SK-N-SH treated with all-trans-retinoic acid at 6 μM for 48 hours (cell line): ENCODE measurements around the gene AASS.

Source experiments
- ARNTL ChIP-seq: fragments of 450-650 bp; formaldehyde crosslinking; IDR thresholded peaks from 2 replicates; pipeline ENCODE4 v1.5.0; 2020; ENCODE audit warnings: low read depth, mild to moderate bottlenecking, moderate library complexity, borderline replicate concordance
- BACH2 ChIP-seq: fragments of 250-450 bp; sonication (Bioruptor Pico); IDR thresholded peaks from 2 replicates; pipeline ENCODE4 v1.9.0; 2021; ENCODE audit warnings: mild to moderate bottlenecking, borderline replicate concordance
- PATZ1 ChIP-seq: fragments of 250-450 bp; sonication (Bioruptor Pico); IDR thresholded peaks from 2 replicates; pipeline ENCODE4 v1.8.0; 2020; ENCODE audit warnings: mild to moderate bottlenecking, moderate library complexity, borderline replicate concordance
- RARB ChIP-seq: fragments of 250-450 bp; sonication (Bioruptor Pico); IDR thresholded peaks from 2 replicates; pipeline ENCODE4 v1.8.0; 2021; ENCODE audit warnings: mild to moderate bottlenecking, moderate library complexity
- ZFP30 ChIP-seq: fragments of 450-650 bp; formaldehyde crosslinking; IDR thresholded peaks from 2 replicates; pipeline ENCODE4 v1.5.0; 2022; ENCODE audit warnings: mild to moderate bottlenecking, moderate library complexity
- ZNF565 ChIP-seq: fragments of 450-650 bp; formaldehyde crosslinking; conservative IDR thresholded peaks from 2 replicates; pipeline ENCODE4 v1.5.0; 2020; ENCODE audit warnings: low read depth, mild to moderate bottlenecking, moderate library complexity
- ZNF8 ChIP-seq: fragments of 450-650 bp; formaldehyde crosslinking; IDR thresholded peaks from 2 replicates; pipeline ENCODE4 v1.5.0; 2020; ENCODE audit warnings: mild to moderate bottlenecking, moderate library complexity
- TF ChIP-seq, protein P1 (sequence below): fragments of 250-450 bp; sonication (Bioruptor Pico); IDR thresholded peaks from 2 replicates; pipeline ENCODE4 v1.5.0; 2020; ENCODE audit warnings: mild to moderate bottlenecking, moderate library complexity
- TF ChIP-seq, protein P2 (sequence below): fragments of 250-450 bp; sonication (Bioruptor Pico); IDR thresholded peaks from 2 replicates; pipeline ENCODE4 v1.8.0; 2021; ENCODE audit warnings: low read depth, mild to moderate bottlenecking, moderate library complexity, borderline replicate concordance

DNA sequence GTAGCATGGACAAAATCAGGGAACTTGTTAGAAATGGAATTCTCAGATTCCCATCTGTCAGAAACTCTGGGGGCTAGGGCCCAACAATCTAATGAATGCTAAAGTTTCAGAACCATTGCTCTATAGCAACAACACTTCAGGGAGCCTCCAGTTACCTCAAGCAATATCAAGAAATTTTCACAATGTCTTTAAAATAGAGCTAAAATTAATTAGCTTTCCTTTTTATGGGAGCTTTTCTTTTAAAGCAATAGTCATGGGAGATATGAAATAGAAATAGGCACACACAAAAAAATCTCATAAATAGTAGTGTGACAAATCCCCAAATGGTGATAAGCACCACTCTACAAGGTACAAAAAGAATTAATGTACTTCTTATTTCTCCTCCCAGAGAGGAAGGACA lies 80.9 kb downstream of the AASS start:
- no peak for TF ChIP-seq ZFP30 (CRISPR knock-in tag)
- TF ChIP-seq ZNF565 (CRISPR knock-in tag) = no peak
- no peak for TF ChIP-seq ZNF8 (CRISPR knock-in tag)
- no peak for TF ChIP-seq ARNTL (CRISPR knock-in tag)
- TF ChIP-seq BACH2 (CRISPR knock-in tag) = no peak
- no peak for TF ChIP-seq PATZ1
- TF ChIP-seq RARB (CRISPR knock-in tag) = no peak
- TF ChIP-seq, protein P1, sequence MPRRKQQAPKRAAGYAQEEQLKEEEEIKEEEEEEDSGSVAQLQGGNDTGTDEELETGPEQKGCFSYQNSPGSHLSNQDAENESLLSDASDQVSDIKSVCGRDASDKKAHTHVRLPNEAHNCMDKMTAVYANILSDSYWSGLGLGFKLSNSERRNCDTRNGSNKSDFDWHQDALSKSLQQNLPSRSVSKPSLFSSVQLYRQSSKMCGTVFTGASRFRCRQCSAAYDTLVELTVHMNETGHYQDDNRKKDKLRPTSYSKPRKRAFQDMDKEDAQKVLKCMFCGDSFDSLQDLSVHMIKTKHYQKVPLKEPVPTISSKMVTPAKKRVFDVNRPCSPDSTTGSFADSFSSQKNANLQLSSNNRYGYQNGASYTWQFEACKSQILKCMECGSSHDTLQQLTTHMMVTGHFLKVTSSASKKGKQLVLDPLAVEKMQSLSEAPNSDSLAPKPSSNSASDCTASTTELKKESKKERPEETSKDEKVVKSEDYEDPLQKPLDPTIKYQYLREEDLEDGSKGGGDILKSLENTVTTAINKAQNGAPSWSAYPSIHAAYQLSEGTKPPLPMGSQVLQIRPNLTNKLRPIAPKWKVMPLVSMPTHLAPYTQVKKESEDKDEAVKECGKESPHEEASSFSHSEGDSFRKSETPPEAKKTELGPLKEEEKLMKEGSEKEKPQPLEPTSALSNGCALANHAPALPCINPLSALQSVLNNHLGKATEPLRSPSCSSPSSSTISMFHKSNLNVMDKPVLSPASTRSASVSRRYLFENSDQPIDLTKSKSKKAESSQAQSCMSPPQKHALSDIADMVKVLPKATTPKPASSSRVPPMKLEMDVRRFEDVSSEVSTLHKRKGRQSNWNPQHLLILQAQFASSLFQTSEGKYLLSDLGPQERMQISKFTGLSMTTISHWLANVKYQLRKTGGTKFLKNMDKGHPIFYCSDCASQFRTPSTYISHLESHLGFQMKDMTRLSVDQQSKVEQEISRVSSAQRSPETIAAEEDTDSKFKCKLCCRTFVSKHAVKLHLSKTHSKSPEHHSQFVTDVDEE (CRISPR knock-in tag) = no peak
- TF ChIP-seq, protein P2, sequence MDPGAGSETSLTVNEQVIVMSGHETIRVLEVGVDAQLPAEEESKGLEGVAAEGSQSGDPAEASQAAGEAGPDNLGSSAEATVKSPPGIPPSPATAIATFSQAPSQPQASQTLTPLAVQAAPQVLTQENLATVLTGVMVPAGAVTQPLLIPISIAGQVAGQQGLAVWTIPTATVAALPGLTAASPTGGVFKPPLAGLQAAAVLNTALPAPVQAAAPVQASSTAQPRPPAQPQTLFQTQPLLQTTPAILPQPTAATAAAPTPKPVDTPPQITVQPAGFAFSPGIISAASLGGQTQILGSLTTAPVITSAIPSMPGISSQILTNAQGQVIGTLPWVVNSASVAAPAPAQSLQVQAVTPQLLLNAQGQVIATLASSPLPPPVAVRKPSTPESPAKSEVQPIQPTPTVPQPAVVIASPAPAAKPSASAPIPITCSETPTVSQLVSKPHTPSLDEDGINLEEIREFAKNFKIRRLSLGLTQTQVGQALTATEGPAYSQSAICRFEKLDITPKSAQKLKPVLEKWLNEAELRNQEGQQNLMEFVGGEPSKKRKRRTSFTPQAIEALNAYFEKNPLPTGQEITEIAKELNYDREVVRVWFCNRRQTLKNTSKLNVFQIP = no peak
